HUDEP-2 (cell line): ENCODE results near the gene OTUD6A.
"Not testable (repeated sequence)": the region's sequence is repeated elsewhere in the genome, so short reads cannot be mapped to it uniquely, and the experiment has no call there.

Experiments used
- DNase-seq, 76 experiments: peaks; one replicate each; lab custom pipeline; 2025; ENCODE audit not compliant: unreplicated experiment in 76 of 76; lab: John Stamatoyannopoulos, UW

OTUD6A gene

GRCh38 chrX:70044541-70045245 is 17.6 kb upstream of the OTUD6A start:
- no peak for DNase-seq

GRCh38 chrX:70046978-70047377 is 15.3 kb upstream of the OTUD6A start:
- DNase-seq, result no peak

DNA sequence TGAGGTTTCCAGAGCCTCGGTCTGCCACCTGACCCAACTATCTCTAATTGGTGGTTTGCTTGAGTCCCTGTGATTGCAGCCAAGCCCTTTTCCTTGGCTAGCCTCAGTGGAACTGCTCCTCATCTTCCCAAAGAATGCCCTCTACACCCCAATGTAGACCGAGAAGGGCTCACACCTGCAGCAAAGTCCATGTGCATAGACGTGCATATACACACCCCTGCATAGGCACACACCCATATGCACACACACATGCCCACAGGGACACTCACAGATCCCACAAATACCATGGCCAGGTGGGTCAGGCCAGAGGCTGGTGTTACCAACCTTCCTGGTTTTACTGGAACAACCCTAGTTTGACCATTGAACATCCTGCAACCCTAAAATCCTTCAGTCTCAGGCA is 12.9 kb upstream of the OTUD6A start:
- DNase-seq, result no peak

DNA sequence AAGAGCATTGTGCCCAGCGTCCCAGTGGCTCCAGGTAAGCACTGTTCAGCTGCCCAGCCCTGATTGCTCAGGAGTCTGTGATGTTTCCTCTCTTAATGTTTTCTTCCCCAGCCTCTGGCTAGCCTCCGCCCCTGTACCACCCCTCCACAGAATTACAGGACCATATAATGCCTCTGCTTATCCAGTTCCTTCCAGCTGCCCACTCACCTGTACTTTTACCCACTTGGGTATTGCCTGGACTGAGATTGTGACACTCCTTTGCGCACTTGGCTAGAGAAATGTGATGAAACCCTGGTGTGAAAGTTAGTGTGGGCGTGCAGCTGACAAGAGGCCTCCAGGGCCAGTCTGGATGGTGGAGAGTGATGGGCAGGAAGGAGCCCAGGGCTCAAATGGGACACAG is 12.3 kb upstream of the OTUD6A start, which contains the start of gene AWAT2:
TSS of gene AWAT2 (minus strand) at position 14 of the 400 bp plus-strand sequence. CDS start at position 8, 6 bp downstream.
- DNase-seq, result no peak

GRCh38 chrX:70052895-70053615 is 9.2 kb upstream of the OTUD6A start:
- DNase-seq, result no peak

DNA sequence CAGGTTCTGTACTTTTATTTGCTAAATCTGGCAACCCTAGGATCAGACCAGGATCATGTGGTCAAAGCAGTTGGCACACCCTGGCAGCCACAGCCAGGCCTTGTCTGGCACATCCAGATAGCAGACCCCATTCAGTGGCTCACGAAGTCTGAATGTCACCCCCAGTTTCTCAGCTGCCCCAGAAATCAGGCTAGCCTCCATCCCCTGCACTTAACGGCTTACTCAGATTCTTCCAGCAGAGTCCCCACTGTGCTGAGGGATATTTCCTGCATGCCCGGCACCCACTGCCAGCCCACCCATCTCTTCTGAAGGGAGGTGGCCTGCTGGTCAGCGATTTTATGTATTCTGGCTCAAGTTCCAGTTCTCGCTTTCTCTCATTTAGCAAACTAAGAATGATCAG is 7.9 kb upstream of the OTUD6A start:
- DNase-seq, result no peak

DNA sequence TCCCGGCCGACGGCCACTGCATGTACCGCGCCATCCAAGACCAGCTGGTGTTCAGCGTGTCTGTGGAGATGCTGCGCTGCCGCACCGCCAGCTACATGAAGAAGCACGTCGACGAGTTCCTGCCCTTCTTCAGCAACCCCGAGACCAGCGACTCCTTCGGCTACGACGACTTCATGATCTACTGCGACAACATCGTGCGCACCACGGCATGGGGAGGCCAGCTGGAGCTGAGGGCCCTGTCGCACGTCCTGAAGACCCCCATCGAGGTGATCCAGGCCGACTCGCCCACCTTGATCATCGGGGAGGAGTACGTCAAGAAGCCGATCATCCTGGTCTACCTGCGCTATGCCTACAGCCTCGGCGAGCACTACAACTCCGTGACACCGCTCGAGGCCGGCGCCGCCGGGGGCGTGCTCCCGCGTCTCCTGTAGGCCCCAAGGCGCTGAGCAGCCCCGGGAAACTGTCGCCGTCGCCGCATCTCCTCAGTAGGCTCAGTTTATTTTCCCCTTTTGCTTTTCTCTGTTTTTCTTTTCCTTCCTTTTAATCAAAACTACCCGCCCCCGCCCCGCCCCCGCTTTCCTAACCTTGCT is 799 bp downstream of the OTUD6A start:
- DNase-seq, result no peak

GRCh38 chrX:70066646-70067045 is 4.4 kb downstream of the OTUD6A start:
- DNase-seq, result no peak

DNA sequence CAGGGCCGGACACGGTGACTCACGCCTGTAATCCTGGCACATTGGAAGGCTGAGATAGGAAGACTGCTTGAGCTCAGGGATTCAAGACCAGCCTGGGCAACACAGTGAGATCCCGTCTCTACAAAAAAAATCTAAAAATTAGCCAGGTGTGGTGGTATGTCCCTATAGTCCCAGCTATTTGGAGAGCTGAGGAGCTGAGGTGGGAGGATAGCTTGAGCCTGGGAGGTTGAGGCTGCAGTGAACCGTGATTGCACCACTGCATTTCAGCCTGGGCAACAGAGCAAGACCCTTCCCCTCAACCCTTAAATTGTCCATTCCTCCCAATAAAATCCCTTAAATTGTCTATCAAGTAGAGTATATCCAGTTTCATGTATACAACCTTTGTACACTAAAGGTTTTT is 17.0 kb downstream of the OTUD6A start:
- no peak for DNase-seq

DNA sequence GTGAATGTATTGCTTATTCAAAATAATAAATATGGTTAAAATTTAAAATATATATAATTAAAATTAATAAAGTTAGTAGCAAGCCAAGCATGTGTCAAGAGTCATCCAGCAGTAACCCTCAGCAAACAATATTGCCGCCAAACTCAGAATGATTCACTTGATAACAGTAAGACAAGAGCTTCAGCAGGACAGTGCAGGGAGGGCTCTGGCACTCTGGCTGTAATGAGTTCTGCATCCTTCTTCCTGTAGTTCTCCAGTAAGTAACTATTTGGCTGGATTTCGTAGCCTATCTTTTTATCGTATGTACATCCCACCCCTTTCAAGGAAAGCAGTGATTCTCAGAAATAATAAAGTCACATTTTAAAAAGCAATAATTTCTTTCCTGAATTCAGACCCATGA is 17.6 kb downstream of the OTUD6A start:
- no peak for DNase-seq

- DNase-seq, result no peak
These were observed 20.5 kb downstream of the OTUD6A start for GRCh38 chrX:70082723-70083122.

GRCh38 chrX:70084592-70085240 is 22.5 kb downstream of the OTUD6A start:
- no peak for DNase-seq

- DNase-seq, result peak in 32 of 76 experiments; percentile 0 to 32 (median 6)
These were observed 25.8 kb downstream of the OTUD6A start for GRCh38 chrX:70087857-70088630.

GRCh38 chrX:70088751-70089150 is 26.5 kb downstream of the OTUD6A start:
- no peak for DNase-seq

DNA sequence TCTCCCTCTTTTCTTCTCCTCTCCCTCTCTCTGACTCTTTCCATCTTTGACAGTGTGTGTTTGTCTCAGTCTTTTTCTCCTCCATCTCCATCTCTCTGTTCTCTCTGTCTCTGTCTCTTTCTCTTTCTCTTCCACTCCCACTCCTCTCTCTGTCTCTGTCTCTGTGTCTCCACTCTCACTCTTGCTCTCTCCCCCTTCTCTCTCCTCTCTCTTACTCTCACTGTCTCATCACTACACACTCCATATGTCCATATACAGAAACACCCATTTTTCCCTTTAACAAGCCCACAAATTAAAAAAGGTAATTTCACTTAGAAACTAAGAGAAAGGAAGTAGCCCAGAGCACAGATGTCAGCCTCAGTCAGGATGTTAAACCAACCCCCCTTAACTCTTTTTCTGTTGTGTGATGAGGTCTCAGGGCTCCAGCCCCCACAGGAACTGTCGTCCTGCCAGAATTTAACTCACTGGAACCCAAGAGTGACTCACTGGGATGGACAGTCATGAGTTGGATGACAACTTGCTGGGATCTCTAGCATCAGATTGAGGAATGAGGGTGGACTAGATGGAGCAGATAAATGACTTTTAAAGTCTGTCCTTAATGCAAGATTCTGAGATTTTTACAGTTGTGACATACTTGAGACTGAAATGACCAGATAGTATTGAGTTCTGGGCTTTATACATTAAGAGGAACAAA is 27.5 kb downstream of the OTUD6A start:
- DNase-seq, result no peak

DNA sequence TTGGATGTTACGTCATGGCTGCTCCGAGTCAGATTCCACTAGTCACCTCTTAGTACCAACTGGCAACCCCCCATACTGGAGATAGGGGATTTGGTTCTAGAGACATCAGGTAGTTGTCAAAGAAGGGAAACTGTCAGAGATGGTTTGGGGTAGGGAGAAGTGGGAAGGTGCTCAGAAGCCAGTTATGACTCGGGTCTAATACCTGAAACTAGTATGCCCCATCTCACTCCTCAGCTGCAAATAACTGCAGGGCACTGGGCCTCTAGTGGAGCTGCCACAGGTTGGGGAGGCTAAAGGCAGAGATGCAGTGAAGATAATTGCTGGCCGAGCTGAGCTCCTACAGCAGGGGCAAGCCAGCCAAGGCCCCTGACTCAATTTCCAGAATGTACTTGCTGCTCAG is 30.0 kb downstream of the OTUD6A start:
- DNase-seq, result no peak

- DNase-seq, result peak in 1 of 76 experiments; percentile 14
These were observed 33.8 kb downstream of the OTUD6A start for GRCh38 chrX:70096052-70096451.

GRCh38 chrX:70105229-70105628 is 43.0 kb downstream of the OTUD6A start:
- DNase-seq, result no peak

DNA sequence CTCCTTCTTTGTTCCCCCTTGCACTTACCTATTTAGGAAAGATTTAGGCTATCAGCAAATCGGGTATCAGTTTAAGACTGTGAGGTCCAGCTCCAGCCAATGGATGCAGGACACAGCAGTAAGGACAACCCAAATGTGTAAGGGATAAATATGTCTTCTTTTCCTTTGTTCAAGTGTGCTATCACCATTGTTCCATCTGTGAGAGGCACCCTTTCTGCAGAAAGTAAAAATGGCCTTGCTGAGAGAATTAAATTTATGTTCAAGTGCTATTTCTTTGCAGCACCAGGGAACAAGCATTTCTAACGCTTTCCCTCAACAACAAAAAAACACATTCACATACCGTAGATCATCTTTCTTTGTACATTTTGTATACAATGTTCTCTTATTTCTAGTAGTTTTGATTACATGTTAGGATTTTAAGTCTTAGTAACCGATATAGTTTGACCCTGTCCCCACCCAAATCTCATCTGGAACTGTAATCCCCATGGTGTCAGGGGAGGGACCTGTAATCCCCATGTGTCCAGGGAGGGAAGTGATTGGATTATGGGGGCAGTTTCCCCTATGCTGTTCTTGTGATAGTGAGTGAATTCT is 49.3 kb downstream of the OTUD6A start:
- DNase-seq, result not testable (repeated sequence)
